DND-41 (cell line): ENCODE measurements around the gene C13orf42.

ENCODE experiments used
- ATAC-seq: fragments of 200-7000 bp; cut with Tn5 transposase; 3 replicates; pipeline ENCODE4 v1.9.1; 2021; ENCODE audit warnings: low read depth; ENCODE audit not compliant: insufficient read depth
- DNase-seq: peaks from one replicate; pipeline ENCODE4 v3.0.0-alpha.2; 2020
- H2AFZ ChIP-seq: 2 replicates; pipeline ENCODE4 v1.6.0; 2012; ENCODE audit warnings: low read depth, low read length
- H3K27ac ChIP-seq: 2 replicates; pipeline ENCODE4 v1.5.1; 2012; ENCODE audit warnings: low read length, inconsistent platforms
- H3K27me3 ChIP-seq: fragments of 200-600 bp; sonication (generic); 2 replicates; pipeline ENCODE4 v1.6.0; 2012; ENCODE audit warnings: low read length, mild to moderate bottlenecking, inconsistent platforms; ENCODE audit not compliant: insufficient read depth, poor library complexity
- H3K36me3 ChIP-seq: 2 replicates; pipeline ENCODE4 v1.5.1; 2012; ENCODE audit warnings: low read length, inconsistent platforms; ENCODE audit not compliant: insufficient read depth
- H3K4me1 ChIP-seq: 2 replicates; pipeline ENCODE4 v1.5.1; 2012; ENCODE audit warnings: mild to moderate bottlenecking, low read length; ENCODE audit not compliant: insufficient read depth
- H3K4me2 ChIP-seq: 2 replicates; pipeline ENCODE4 v1.6.0; 2012; ENCODE audit warnings: mild to moderate bottlenecking, moderate library complexity, low read length, inconsistent platforms; ENCODE audit not compliant: insufficient read depth
- H3K4me3 ChIP-seq, 2 experiments: fragments of 200-600 bp in 1 of 2; shearing (Covaris generic) in 1 of 2; 2 replicates each; pipeline ENCODE4 v1.5.1; 2012 to 2016; ENCODE audit warnings: inconsistent platforms in 2 of 2, low read length in 2 of 2, mild to moderate bottlenecking in 2 of 2, low read depth in 1 of 2, moderate library complexity in 1 of 2
- H3K79me2 ChIP-seq: 2 replicates; pipeline ENCODE4 v1.6.0; 2012; ENCODE audit warnings: low read length, inconsistent platforms; ENCODE audit not compliant: insufficient read depth
- H3K9ac ChIP-seq: 2 replicates; pipeline ENCODE4 v1.6.0; 2012; ENCODE audit warnings: low read depth, mild to moderate bottlenecking, inconsistent platforms, low read length, moderate library complexity
- H3K9me3 ChIP-seq: 2 replicates; pipeline ENCODE4 v1.5.1; 2012; ENCODE audit warnings: low read length, moderate library complexity, mild to moderate bottlenecking, inconsistent platforms; ENCODE audit not compliant: insufficient read depth, severe bottlenecking
- H4K20me1 ChIP-seq: 2 replicates; pipeline ENCODE4 v1.6.0; 2012; ENCODE audit warnings: low read length; ENCODE audit not compliant: insufficient read depth
- EZH2 ChIP-seq: IDR thresholded peaks from 3 replicates; pipeline ENCODE4 v1.6.1; 2012; ENCODE audit warnings: borderline replicate concordance, low read depth, mild to moderate bottlenecking, moderate library complexity, low read length, inconsistent platforms; ENCODE audit not compliant: severe bottlenecking
- TF ChIP-seq, protein P1 (sequence below): IDR thresholded peaks from 2 replicates; pipeline ENCODE4 v1.5.1; 2012; ENCODE audit warnings: borderline replicate concordance, low read length, moderate library complexity, mild to moderate bottlenecking; ENCODE audit not compliant: poor library complexity, severe bottlenecking; ENCODE audit errors: extremely low read depth

Gene C13orf42

GRCh38 chr13:51130348-51130747, 19.3 kb upstream of the C13orf42 start:
- no peak for DNase-seq
- Histone ChIP-seq H4K20me1 (no peaks in the 10 kb centered on the region), H2AFZ (no peak overlapping the region), H3K36me3 (no peaks in the 10 kb centered on the region), H3K79me2 (no peaks in the 10 kb centered on the region), H3K27ac (no peak overlapping the region), H3K4me1 (no peaks in the 10 kb centered on the region), H3K9me3 (peaks cover 26% of the 10 kb centered on the region), H3K4me2 (no peak overlapping the region), H3K27me3 (no peaks in the 10 kb centered on the region), H3K9ac (no peak overlapping the region), H3K4me3 (no peak overlapping the region)
- ATAC-seq: no peak
- TF ChIP-seq, protein P1, sequence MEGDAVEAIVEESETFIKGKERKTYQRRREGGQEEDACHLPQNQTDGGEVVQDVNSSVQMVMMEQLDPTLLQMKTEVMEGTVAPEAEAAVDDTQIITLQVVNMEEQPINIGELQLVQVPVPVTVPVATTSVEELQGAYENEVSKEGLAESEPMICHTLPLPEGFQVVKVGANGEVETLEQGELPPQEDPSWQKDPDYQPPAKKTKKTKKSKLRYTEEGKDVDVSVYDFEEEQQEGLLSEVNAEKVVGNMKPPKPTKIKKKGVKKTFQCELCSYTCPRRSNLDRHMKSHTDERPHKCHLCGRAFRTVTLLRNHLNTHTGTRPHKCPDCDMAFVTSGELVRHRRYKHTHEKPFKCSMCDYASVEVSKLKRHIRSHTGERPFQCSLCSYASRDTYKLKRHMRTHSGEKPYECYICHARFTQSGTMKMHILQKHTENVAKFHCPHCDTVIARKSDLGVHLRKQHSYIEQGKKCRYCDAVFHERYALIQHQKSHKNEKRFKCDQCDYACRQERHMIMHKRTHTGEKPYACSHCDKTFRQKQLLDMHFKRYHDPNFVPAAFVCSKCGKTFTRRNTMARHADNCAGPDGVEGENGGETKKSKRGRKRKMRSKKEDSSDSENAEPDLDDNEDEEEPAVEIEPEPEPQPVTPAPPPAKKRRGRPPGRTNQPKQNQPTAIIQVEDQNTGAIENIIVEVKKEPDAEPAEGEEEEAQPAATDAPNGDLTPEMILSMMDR: no peak
- no peak for TF ChIP-seq EZH2

- Histone ChIP-seq H3K27me3 (peaks cover 25% of the 10 kb centered on the region), H3K9me3 (peaks cover 19% of the 10 kb centered on the region), H3K79me2 (no peaks in the 10 kb centered on the region), H3K4me2 (no peak overlapping the region), H2AFZ (no peak overlapping the region), H3K4me1 (no peaks in the 10 kb centered on the region), H3K4me3 (no peak overlapping the region), H3K9ac (no peak overlapping the region), H3K36me3 (no peaks in the 10 kb centered on the region), H3K27ac (no peak overlapping the region), H4K20me1 (no peaks in the 10 kb centered on the region)
- peak; percentile 31 for DNase-seq
- peak; percentile 55; the same call in 1 of the 3 replicates for ATAC-seq
- TF ChIP-seq, protein P1: peak; percentile 70
- TF ChIP-seq EZH2: no peak
These were observed 14.6 kb upstream of the C13orf42 start for GRCh38 chr13:51125495-51126226.

DNA sequence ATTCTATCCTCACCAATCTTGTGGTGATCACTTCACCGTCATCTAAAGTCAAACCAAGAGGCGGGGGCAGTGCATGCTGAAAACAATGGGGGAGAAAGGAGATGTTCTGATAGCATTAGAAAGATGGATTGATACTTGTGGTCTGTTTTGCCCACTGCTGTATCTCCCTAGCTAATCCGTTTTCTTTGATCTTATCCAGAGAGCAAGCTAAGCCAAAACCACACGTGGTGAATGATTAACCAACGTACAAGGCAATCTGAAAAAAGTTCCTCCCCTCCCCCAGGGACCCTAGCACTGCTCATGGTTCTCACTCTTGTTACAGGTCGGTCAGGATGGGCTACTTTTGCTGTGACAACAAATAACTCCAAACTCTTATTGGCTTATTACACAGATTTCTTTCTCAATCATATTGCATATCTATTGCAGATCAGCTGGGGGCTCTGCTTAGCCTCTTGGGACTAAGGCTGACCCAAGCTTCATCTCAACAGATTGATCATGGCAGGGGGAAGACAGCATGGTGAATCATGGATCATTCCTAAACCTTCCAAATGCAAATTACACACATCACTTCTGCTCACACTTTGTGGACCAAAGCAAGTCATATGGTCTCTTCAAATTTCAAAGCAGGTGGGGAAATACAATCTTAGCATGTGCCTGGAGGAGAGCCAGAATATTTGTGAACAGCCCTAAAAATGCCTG, 11.9 kb upstream of the C13orf42 start:
- TF ChIP-seq, protein P1: no peak
- no peak for TF ChIP-seq EZH2
- Histone ChIP-seq H3K9ac (no peak overlapping the region), H4K20me1 (no peaks in the 10 kb centered on the region), H3K4me2 (no peak overlapping the region), H2AFZ (no peak overlapping the region), H3K27ac (no peak overlapping the region), H3K79me2 (no peaks in the 10 kb centered on the region), H3K4me3 (no peak overlapping the region), H3K27me3 (peaks cover 25% of the 10 kb centered on the region), H3K4me1 (no peaks in the 10 kb centered on the region), H3K9me3 (peaks cover 3% of the 10 kb centered on the region), H3K36me3 (no peaks in the 10 kb centered on the region)
- DNase-seq (peak; percentile 37), ATAC-seq (peak; percentile 77)
